ENCODE measurements around the gene S100A3. TPM values are rescaled to one million over a fixed set of nuclear protein-coding genes. Genes with fewer than 3 reads are reported as not detected.
"Not testable (repeated sequence)": the region's sequence is repeated elsewhere in the genome, so short reads cannot be mapped to it uniquely, and the experiment has no call there.

Gene S100A3
- total RNA-seq, 2 donors from 2014 or later, result not detected

DNA sequence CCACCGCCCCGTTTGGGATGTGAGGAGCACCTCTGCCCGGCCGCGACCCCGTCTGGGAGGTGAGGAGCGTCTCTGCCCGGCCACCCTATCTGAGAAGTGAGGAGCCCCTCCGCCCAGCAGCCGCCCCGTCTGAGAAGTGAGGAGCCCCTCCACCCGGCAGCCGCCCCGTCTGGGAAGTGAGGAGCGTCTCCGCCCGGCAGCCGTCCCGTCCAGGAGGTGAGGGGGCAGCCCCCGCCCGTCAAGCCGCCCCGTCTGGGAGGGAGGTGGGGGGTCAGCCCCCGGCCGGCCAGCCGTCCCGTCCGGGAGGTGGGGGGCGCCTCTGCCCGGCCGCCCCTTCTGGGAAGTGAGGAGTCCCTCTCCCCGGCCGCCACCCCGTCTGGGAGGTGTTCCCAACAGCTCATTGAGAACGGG, 26.0 kb upstream of the S100A3 start:
- not testable (repeated sequence) for H3K27ac Mint-ChIP-seq; ATAC-seq; DNase-seq (ENCODE audit: low spot score in 2 of 2); H3K9me3 Mint-ChIP-seq; H3K36me3 Mint-ChIP-seq

GRCh38 chr1:153573351-153573750, 24.3 kb upstream of the S100A3 start:
- H3K27ac Mint-ChIP-seq, result peak overlapping the region; percentile 78 to 95
- peaks cover 0 to 4% of the 10 kb centered on the region in 2 donors for H3K36me3 Mint-ChIP-seq
- no peak for ATAC-seq
- H3K9me3 Mint-ChIP-seq, result peaks cover 0 to 4% of the 10 kb centered on the region in 2 donors
- DNase-seq (ENCODE audit: low spot score in 2 of 2), result no peak

DNA sequence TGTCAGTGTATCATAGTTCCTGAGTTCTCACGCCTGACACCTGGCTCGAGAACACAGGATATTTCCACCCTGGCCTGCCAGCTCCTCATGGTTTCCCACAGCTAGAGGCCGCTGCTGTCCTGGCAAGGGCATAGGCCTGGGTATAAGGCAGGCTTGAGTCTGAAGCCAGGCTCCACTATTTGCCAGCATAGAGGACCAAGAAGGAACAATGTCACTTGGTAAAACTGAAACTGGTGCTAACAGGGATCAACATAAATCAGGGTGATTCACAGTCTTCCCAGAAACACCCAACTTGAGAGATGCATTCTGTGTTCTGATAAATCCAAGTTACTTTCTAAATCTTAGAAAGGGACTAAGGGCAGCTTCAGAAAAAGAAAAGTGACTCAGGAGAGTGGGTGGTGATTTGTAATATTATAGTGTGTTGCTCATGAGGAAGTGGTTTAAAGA, 23.5 kb upstream of the S100A3 start:
- H3K27ac Mint-ChIP-seq, result peak overlapping the region; percentile 15 to 95
- H3K36me3 Mint-ChIP-seq, result peaks cover 0 to 4% of the 10 kb centered on the region in 2 donors
- ATAC-seq (peak; percentile 83 to 84), DNase-seq (ENCODE audit: low spot score in 2 of 2) (peak; percentile 62 to 76)
- H3K9me3 Mint-ChIP-seq, result peaks cover 0 to 4% of the 10 kb centered on the region in 2 donors

GRCh38 chr1:153571706-153572105, 22.6 kb upstream of the S100A3 start:
- DNase-seq (ENCODE audit: low spot score in 2 of 2) (no peak), ATAC-seq (no peak)
- H3K27ac Mint-ChIP-seq, result peak overlapping the region; percentile 15 to 95
- peaks cover 0 to 4% of the 10 kb centered on the region in 2 donors for H3K9me3 Mint-ChIP-seq
- peaks cover 0 to 4% of the 10 kb centered on the region in 2 donors for H3K36me3 Mint-ChIP-seq

DNA sequence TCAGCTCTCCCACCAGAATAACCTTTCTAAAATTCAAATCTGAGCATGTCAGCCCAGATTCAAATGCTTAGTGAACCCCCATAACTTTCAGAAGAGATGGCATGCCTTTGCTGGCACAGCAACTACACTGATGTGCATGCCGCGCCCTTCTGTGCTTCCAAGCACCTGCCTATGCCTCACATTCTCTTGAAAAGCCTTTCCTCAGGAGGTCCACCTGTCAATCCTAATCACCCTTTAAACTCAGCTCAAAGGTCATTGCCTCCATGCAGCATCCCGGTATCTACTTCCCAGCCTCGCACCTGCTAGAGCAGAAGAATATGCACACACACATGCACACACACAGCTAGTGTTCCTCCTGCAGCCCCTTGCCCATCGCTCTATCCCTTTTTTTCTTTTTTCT, 21.8 kb upstream of the S100A3 start:
- Mint-ChIP-seq H3K9me3 (peaks cover 0 to 4% of the 10 kb centered on the region in 2 donors), H3K36me3 (peaks cover 0 to 4% of the 10 kb centered on the region in 2 donors), H3K27ac (peak overlapping the region in 1 of 2 donors; percentile 95)
- DNase-seq (ENCODE audit: low spot score in 2 of 2) (no peak), ATAC-seq (no peak)

DNA sequence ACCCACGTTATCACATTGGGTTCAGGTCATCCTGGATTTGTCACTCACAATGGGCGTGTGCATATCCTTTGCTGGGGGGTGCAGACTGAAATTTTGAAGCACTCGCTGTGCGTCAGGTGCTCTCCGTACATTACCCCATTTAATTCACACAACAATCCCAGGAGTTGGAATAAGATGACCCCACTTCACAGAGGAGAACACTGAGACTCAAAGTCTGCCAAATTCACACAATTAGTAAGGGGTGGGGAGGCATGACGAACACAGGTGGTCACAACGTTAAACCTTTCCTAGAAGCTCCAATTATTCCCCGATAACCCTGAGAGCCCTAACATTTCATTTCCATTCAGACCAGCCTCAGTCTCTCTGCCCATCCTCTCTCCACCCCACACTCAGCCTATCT, 20.4 kb upstream of the S100A3 start:
- Mint-ChIP-seq H3K9me3 (peaks cover 0 to 4% of the 10 kb centered on the region in 2 donors), H3K27ac (peak overlapping the region in 1 of 2 donors; percentile 81), H3K36me3 (peaks cover 0 to 4% of the 10 kb centered on the region in 2 donors)
- DNase-seq (ENCODE audit: low spot score in 2 of 2) (no peak), ATAC-seq (no peak)

- DNase-seq (ENCODE audit: low spot score in 2 of 2), result peak; percentile 87 to 90
- H3K27ac Mint-ChIP-seq, result peak overlapping the region; percentile 81 to 92
- H3K9me3 Mint-ChIP-seq, result peaks cover 0 to 4% of the 10 kb centered on the region in 2 donors
- peaks cover 0 to 4% of the 10 kb centered on the region in 2 donors for H3K36me3 Mint-ChIP-seq
- ATAC-seq, result peak; percentile 26 to 28
Observed at GRCh38 chr1:153568367-153569099, 19.5 kb upstream of the S100A3 start.

DNA sequence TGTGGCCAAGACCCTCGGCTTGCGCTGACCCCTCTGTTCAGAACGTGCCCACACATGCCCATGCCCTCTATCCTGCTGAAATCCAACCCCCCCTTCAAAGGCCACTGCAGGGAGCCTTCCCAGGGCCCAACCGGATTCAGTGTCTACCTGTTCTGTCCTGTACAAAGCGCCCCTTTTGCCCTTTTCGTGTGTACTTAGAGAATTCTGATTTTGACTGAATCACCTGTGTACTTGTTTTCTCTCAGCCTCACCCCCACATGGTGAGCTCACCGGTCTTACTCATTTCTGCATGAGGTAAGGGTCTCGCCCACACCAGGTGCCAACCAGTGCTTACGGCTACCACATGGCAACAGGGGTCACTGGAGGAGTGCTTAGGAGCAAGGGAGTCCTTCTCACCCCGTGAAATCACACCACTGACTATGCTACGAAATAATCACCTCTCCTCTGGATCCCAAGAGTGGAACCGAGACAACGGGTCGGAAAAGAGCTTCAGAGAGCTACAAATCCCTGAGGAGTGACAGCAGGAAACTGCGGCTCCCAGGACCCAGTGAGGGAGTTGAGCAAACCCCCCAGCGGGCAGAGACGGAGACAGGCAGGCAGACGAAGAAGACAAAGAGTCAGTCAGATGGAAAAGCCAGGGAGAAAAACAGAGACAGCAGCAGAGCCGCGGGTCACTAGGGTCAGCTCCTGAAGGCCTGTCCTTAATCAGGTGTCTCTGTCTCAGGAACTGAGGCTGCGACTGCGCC, 18.7 kb upstream of the S100A3 start:
- DNase-seq (ENCODE audit: low spot score in 2 of 2), result peak; percentile 67 to 72
- no peaks in the 10 kb centered on the region for H3K9me3 Mint-ChIP-seq
- peak overlapping the region; percentile 81 to 99 for H3K27ac Mint-ChIP-seq
- no peaks in the 10 kb centered on the region for H3K36me3 Mint-ChIP-seq
- ATAC-seq, result peak; percentile 32 to 68

GRCh38 chr1:153566414-153567371, 17.6 kb upstream of the S100A3 start:
- DNase-seq (ENCODE audit: low spot score in 2 of 2) (peak; percentile 84 to 91), ATAC-seq (peak; percentile 85)
- H3K36me3 Mint-ChIP-seq, result no peaks in the 10 kb centered on the region
- peak overlapping the region; percentile 91 to 96 for H3K27ac Mint-ChIP-seq
- H3K9me3 Mint-ChIP-seq, result no peaks in the 10 kb centered on the region

DNA sequence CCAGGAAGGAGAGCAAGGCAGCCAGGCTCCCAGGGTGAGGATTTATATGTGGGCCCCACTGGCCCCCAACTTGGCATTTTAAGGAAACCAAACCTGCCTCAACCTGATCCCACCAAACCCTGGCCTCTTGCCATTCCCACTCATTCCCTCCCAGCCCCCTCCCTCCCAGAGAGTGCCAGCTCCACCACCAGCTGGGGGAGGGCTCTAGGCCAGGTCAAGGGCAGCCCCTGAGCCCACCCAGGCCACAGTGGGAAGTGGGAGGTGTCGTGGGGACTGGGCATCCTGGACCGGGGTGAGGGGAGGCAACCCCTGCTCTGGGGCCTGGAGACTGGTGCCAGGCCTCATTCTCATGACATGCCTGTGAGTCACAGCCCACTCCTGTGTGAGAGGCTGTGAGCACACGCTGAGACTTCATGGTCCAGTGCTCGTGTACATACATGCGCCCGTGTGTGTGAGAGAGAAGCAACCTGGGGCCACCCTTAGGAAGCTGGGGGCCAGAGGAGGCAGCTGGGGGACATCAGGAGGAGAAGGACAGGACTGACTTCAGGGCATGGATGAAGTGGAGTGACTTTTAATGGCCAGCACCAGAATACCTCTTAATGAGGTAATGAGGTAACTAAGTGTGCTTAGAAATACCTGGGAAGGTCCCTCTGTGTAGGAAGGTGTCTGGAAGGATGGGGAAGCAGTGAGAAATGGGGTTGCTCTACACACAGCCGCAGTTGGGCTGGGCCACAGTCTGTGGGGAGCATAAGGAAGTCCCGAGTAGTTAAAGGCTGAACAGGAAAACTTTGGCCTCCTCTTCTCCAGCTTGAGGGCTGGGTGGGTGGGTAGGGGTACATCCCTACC, 16.7 kb upstream of the S100A3 start, which contains the start of gene S100A2:
Gene S100A2 (minus strand): TSS at position 316 of the 846 bp plus-strand sequence. CDS start 1,967 bp downstream, outside the sequence.
- peak; percentile 54 to 71 for ATAC-seq
- H3K36me3 Mint-ChIP-seq, result no peaks in the 10 kb centered on the region
- H3K27ac Mint-ChIP-seq, result peak within 1 kb of the TSS; percentile 91 to 100
- no peaks in the 10 kb centered on the region for H3K9me3 Mint-ChIP-seq
- DNase-seq (ENCODE audit: low spot score in 2 of 2), result peak; percentile 55 to 77

DNA sequence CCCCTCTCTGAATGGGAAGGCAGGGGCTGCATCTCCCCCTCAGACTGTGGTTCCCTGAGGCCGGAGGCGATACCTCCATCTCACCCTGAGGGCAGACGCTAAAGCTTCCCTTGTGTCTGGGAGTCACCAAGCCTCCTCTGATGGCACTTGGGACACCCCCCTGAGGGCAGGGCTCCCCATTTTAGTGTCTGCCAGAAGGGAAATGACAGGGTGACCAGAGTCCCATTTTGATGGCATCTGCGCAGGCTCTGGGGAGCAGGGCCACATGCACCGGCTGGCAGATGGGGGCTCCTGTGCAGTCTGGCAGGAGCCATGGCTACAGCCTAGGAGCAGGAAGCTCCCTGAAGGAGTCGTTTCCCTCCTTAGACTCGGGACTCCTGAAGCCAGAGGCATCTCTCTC, 14.9 kb upstream of the S100A3 start:
- Mint-ChIP-seq H3K27ac (no peak overlapping the region), H3K9me3 (no peaks in the 10 kb centered on the region), H3K36me3 (no peaks in the 10 kb centered on the region)
- DNase-seq (ENCODE audit: low spot score in 2 of 2), result no peak
- no peak for ATAC-seq

DNA sequence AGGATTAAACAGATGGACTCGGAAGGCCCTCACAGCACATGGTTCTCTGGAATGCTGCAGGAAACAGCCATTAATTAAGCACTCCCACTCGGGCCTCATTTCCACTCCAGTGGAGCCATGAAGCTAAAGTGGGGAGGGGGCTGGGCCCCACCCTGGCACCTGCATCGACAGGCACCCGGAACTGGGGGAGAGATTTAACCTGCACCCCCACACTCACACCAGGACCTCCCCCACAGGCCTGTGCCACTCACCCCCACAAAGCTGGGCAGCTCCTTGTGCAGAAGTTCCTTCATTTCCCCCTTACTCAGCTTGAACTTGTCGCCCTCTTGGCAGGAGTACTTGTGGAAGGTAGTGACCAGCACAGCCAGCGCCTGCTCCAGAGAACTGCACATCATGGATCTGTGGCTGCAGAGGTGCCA, 14.4 kb upstream of the S100A3 start:
- H3K9me3 Mint-ChIP-seq, result no peaks in the 10 kb centered on the region
- no peak overlapping the region for H3K27ac Mint-ChIP-seq
- ATAC-seq, result no peak
- no peak for DNase-seq (ENCODE audit: low spot score in 2 of 2)
- H3K36me3 Mint-ChIP-seq, result no peaks in the 10 kb centered on the region

GRCh38 chr1:153562021-153562420, 13.0 kb upstream of the S100A3 start:
- not testable (repeated sequence) for ATAC-seq; H3K36me3 Mint-ChIP-seq; DNase-seq (ENCODE audit: low spot score in 2 of 2); H3K9me3 Mint-ChIP-seq
- H3K27ac Mint-ChIP-seq, result peak overlapping the region in 1 of 2 donors; percentile 39

DNA sequence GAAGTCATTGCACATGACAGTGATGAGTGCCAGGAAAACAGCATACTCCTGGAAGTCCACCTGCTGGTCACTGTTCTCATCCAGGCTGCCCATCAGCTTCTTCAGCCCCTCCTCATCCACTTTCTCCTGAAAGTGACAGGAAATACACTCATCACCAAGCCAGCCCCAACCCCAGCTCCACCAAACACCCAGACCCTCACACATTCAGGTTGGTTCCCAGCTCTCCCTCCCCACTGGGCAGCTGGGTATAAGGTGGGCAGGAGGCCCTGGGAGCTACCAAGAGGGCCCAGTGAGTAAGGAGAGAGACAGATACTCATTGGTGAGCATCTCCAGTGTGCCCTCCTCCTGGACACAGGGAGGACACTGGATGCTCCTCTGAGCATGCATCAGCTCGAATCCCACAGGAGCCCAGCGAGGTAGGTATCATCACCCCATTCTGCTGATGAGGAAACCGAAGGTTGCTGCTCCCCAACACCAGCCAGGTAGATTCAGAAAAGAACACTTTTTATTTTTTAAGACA, 12.5 kb upstream of the S100A3 start:
- Mint-ChIP-seq H3K36me3 (no peaks in the 10 kb centered on the region), H3K27ac (peak overlapping the region; percentile 39 to 44), H3K9me3 (no peaks in the 10 kb centered on the region)
- ATAC-seq (no peak), DNase-seq (ENCODE audit: low spot score in 2 of 2) (no peak)

GRCh38 chr1:153560771-153561465, 11.9 kb upstream of the S100A3 start:
- Mint-ChIP-seq H3K36me3 (no peaks in the 10 kb centered on the region), H3K9me3 (no peaks in the 10 kb centered on the region), H3K27ac (peak overlapping the region in 1 of 2 donors; percentile 39)
- DNase-seq (ENCODE audit: low spot score in 2 of 2), result no peak
- ATAC-seq, result no peak
